Naive thymus-derived CD4-positive, alpha-beta T cell (primary cell): Measurements from ENCODE around the gene CORO2A. TPM values are rescaled to one million over a fixed set of nuclear protein-coding genes. Genes with fewer than 3 reads are reported as not detected.

Experiments
- ATAC-seq: fragments of 150-1000 bp; cut with Tn5 transposase; 2 replicates; pipeline ENCODE4 v1.10.0; 2021; ENCODE audit warnings: mild to moderate bottlenecking, moderate library complexity
- CTCF ChIA-PET: fragments of 350-600 bp; sonication (Branson Sonifier 250); formaldehyde crosslinking; loops from one replicate; lab custom pipeline; 2021; ENCODE audit warnings: antibody characterized with exemption; lab: Charles Lee
- POLR2A ChIA-PET: fragments of 350-600 bp; sonication (Branson Sonifier 250); formaldehyde crosslinking; loops from one replicate; lab custom pipeline; 2021; ENCODE audit warnings: antibody characterized with exemption, inconsistent platforms; lab: Charles Lee
- DNase-seq, 9 donors: peaks; one replicate each; pipeline versions ENCODE4 v3.0.0 to v3.0.0-alpha.2; 2020 to 2022; ENCODE audit warnings: mixed read lengths in 1 of 9
- H3K27ac ChIP-seq: one replicate; pipeline ENCODE4 v1.7.0; 2013; ENCODE audit warnings: mild to moderate bottlenecking, low read depth, low read length, moderate library complexity
- H3K27me3 ChIP-seq, 2 donors: one replicate each; pipeline ENCODE4 v1.7.0; 2013; ENCODE audit warnings: low read length in 2 of 2, mild to moderate bottlenecking in 2 of 2, moderate library complexity in 2 of 2; ENCODE audit not compliant: control insufficient read depth in 2 of 2, insufficient read depth in 2 of 2
- H3K36me3 ChIP-seq, 3 experiments: 1 replicate in 2 of 3; 2 replicates in 1 of 3; pipeline ENCODE4 v1.7.0; 2013; ENCODE audit warnings: low read length in 3 of 3, mild to moderate bottlenecking in 3 of 3, moderate library complexity in 1 of 3; ENCODE audit not compliant: insufficient read depth in 3 of 3, control insufficient read depth in 2 of 3
- H3K4me1 ChIP-seq, 2 donors: one replicate each; pipeline ENCODE4 v1.7.0; 2013; ENCODE audit warnings: low read length in 2 of 2, mild to moderate bottlenecking in 2 of 2, moderate library complexity in 1 of 2; ENCODE audit not compliant: control insufficient read depth in 2 of 2, insufficient read depth in 2 of 2
- H3K4me3 ChIP-seq: 2 replicates; pipeline ENCODE4 v1.7.0; 2013; ENCODE audit warnings: mild to moderate bottlenecking, low read length
- H3K9me3 ChIP-seq, 3 experiments: 1 replicate in 2 of 3; 2 replicates in 1 of 3; pipeline ENCODE4 v1.7.0; 2013; ENCODE audit warnings: low read length in 3 of 3; ENCODE audit not compliant: control insufficient read depth in 2 of 3
- H3K27ac Mint-ChIP-seq, 9 donors: one replicate each; pipeline ENCODE4 v1.8.0; 2020 to 2022; ENCODE audit warnings: mixed read lengths in 9 of 9, mild to moderate bottlenecking in 8 of 9, moderate library complexity in 5 of 9, inconsistent platforms in 2 of 9
- H3K27me3 Mint-ChIP-seq, 5 donors: one replicate each; pipeline ENCODE4 v1.8.0; 2021 to 2022; ENCODE audit warnings: mixed read lengths in 5 of 5, mild to moderate bottlenecking in 1 of 5
- H3K36me3 Mint-ChIP-seq, 5 donors: one replicate each; pipeline ENCODE4 v1.8.0; 2020 to 2022; ENCODE audit warnings: mixed read lengths in 5 of 5, mild to moderate bottlenecking in 3 of 5, inconsistent platforms in 1 of 5
- H3K4me1 Mint-ChIP-seq, 7 donors: one replicate each; pipeline ENCODE4 v1.8.0; 2020 to 2022; ENCODE audit warnings: mixed read lengths in 7 of 7, mild to moderate bottlenecking in 3 of 7, inconsistent platforms in 1 of 7
- H3K4me3 Mint-ChIP-seq, 10 donors: one replicate each; pipeline ENCODE4 v1.8.0; 2020 to 2022; ENCODE audit warnings: mild to moderate bottlenecking in 10 of 10, mixed read lengths in 10 of 10, moderate library complexity in 6 of 10, inconsistent platforms in 2 of 10
- H3K9me3 Mint-ChIP-seq, 11 donors: one replicate each; pipeline ENCODE4 v1.8.0; 2020 to 2022; ENCODE audit warnings: mixed read lengths in 11 of 11, mild to moderate bottlenecking in 4 of 11, inconsistent platforms in 1 of 11, moderate library complexity in 1 of 11
- intact Hi-C, 2 donors: fragments of 100-400 bp; cut with micrococcal nuclease; formaldehyde crosslinking; loops; one replicate each; pipeline ENCODE4 v1.15.1; 2023
- polyA plus RNA-seq, 2 donors: library from polyadenylated mRNA; unstranded; fragments of 300-500 nt; fragmentation: Illumina TruSeq; gene quantifications; one replicate each; pipeline ENCODE4 v1.2.3, GENCODE V29; 2021
- total RNA-seq, 6 experiments: library from RNA in 5 of 6; stranded (reverse) in 5 of 6; gene quantifications; 1 replicate in 5 of 6; 2 replicates in 1 of 6; pipeline ENCODE4 v1.2.3 and lab custom pipeline; 2021 to 2026

Gene CORO2A
- total and polyA plus RNA-seq, 7 experiments from 2014 or later: 3.0 to 9.7 (median 7.7) TPM

- H3K9me3 ChIP-seq: no peaks in the 10 kb centered on the region
- H3K27me3 ChIP-seq: no peaks in the 10 kb centered on the region
- Mint-ChIP-seq H3K4me1 (peaks cover 0 to 6% (median 0%) of the 10 kb centered on the region in 7 donors), H3K27ac (no peak overlapping the region), H3K36me3 (peaks cover 3 to 58% (median 4%) of the 10 kb centered on the region in 5 donors), H3K4me3 (no peak overlapping the region), H3K9me3 (peaks cover 0 to 4% (median 0%) of the 10 kb centered on the region in 11 donors), H3K27me3 (no peaks in the 10 kb centered on the region)
- no peaks in the 10 kb centered on the region for H3K4me1 ChIP-seq
- H3K36me3 ChIP-seq: peaks cover 0 to 32% (median 0%) of the 10 kb centered on the region in 3 experiments
- intact Hi-C loops: loop anchor here in 1 of 2 donors (1.0 kb wide), 1 partner anchor 142 kb away; no protein-coding TSS in a partner anchor
- DNase-seq: no peak
- no peak overlapping the region for H3K27ac ChIP-seq
- POLR2A ChIA-PET: no interaction called here
- ATAC-seq: no peak
- no peak overlapping the region for H3K4me3 ChIP-seq
- CTCF ChIA-PET: interaction anchor here (1.3 kb wide), 1 partner anchor 143 kb away, joined by 3 read pairs; no protein-coding TSS in a partner anchor
These were observed 24.0 kb upstream of the CORO2A start for GRCh38 chr9:98216391-98216790.

GRCh38 chr9:98215821-98216220, 23.4 kb upstream of the CORO2A start:
- Mint-ChIP-seq H3K27me3 (no peaks in the 10 kb centered on the region), H3K4me1 (peaks cover 0 to 6% (median 0%) of the 10 kb centered on the region in 7 donors), H3K36me3 (peaks cover 3 to 57% (median 4%) of the 10 kb centered on the region in 5 donors), H3K4me3 (no peak overlapping the region), H3K9me3 (peaks cover 0 to 4% (median 0%) of the 10 kb centered on the region in 11 donors), H3K27ac (no peak overlapping the region)
- intact Hi-C loops: loop anchor here in 1 of 2 donors (1.0 kb wide), 1 partner anchor 142 kb away; no protein-coding TSS in a partner anchor
- H3K27ac ChIP-seq: no peak overlapping the region
- CTCF ChIA-PET: interaction anchor here (0.8 kb wide), 1 partner anchor 145 kb away, joined by 3 read pairs; no protein-coding TSS in a partner anchor
- no peaks in the 10 kb centered on the region for H3K27me3 ChIP-seq
- H3K4me1 ChIP-seq: no peaks in the 10 kb centered on the region
- ATAC-seq (no peak), DNase-seq (peak in 3 of 9 donors; percentile 11 to 18 (median 12))
- no peaks in the 10 kb centered on the region for H3K9me3 ChIP-seq
- POLR2A ChIA-PET: no interaction called here
- no peak overlapping the region for H3K4me3 ChIP-seq
- H3K36me3 ChIP-seq: peaks cover 0 to 31% (median 0%) of the 10 kb centered on the region in 3 experiments

GRCh38 chr9:98215271-98215670, 22.8 kb upstream of the CORO2A start:
- no peaks in the 10 kb centered on the region for H3K27me3 Mint-ChIP-seq
- Histone ChIP-seq H3K4me1 (no peaks in the 10 kb centered on the region), H3K27me3 (no peaks in the 10 kb centered on the region), H3K4me3 (no peak overlapping the region), H3K9me3 (no peaks in the 10 kb centered on the region), H3K36me3 (peaks cover 0 to 28% (median 0%) of the 10 kb centered on the region in 3 experiments), H3K27ac (no peak overlapping the region)
- ChIA-PET POLR2A (interaction anchor here (1.1 kb wide), 1 partner anchor 23 kb away, joined by 3 read pairs; no protein-coding TSS in a partner anchor), CTCF (interaction anchor here (0.8 kb wide), 1 partner anchor 145 kb away, joined by 3 read pairs; no protein-coding TSS in a partner anchor)
- H3K27ac Mint-ChIP-seq: peak overlapping the region in 1 of 9 donors; percentile 41
- ATAC-seq (no peak), DNase-seq (no peak)
- H3K4me3 Mint-ChIP-seq: no peak overlapping the region
- H3K36me3 Mint-ChIP-seq: peaks cover 3 to 54% (median 4%) of the 10 kb centered on the region in 5 donors
- H3K4me1 Mint-ChIP-seq: peaks cover 0 to 6% (median 0%) of the 10 kb centered on the region in 7 donors
- peaks cover 0 to 4% (median 0%) of the 10 kb centered on the region in 11 donors for H3K9me3 Mint-ChIP-seq
- intact Hi-C loops: no loop called here

- Histone ChIP-seq H3K9me3 (no peaks in the 10 kb centered on the region), H3K27me3 (no peaks in the 10 kb centered on the region), H3K4me3 (no peak overlapping the region), H3K4me1 (no peaks in the 10 kb centered on the region), H3K36me3 (peaks cover 0 to 23% (median 0%) of the 10 kb centered on the region in 3 experiments), H3K27ac (no peak overlapping the region)
- peaks cover 3 to 51% (median 4%) of the 10 kb centered on the region in 5 donors for H3K36me3 Mint-ChIP-seq
- ChIA-PET POLR2A (interaction anchor here (1.1 kb wide), 1 partner anchor 23 kb away, joined by 3 read pairs; no protein-coding TSS in a partner anchor), CTCF (interaction anchor here (0.8 kb wide), 1 partner anchor 144 kb away, joined by 3 read pairs; no protein-coding TSS in a partner anchor)
- intact Hi-C loops: no loop called here
- H3K4me1 Mint-ChIP-seq: peaks cover 0 to 6% (median 0%) of the 10 kb centered on the region in 7 donors
- peaks cover 0 to 4% (median 0%) of the 10 kb centered on the region in 11 donors for H3K9me3 Mint-ChIP-seq
- peak overlapping the region in 1 of 9 donors; percentile 41 for H3K27ac Mint-ChIP-seq
- H3K27me3 Mint-ChIP-seq: no peaks in the 10 kb centered on the region
- DNase-seq: no peak
- no peak for ATAC-seq
- no peak overlapping the region for H3K4me3 Mint-ChIP-seq
These were observed 22.4 kb upstream of the CORO2A start for GRCh38 chr9:98214811-98215210.

- Mint-ChIP-seq H3K27ac (peak overlapping the region in 1 of 9 donors; percentile 52), H3K27me3 (no peaks in the 10 kb centered on the region), H3K4me1 (peaks cover 0 to 6% (median 0%) of the 10 kb centered on the region in 7 donors), H3K4me3 (no peak overlapping the region), H3K9me3 (peaks cover 0 to 4% (median 0%) of the 10 kb centered on the region in 11 donors), H3K36me3 (peaks cover 0 to 43% (median 4%) of the 10 kb centered on the region in 5 donors)
- Histone ChIP-seq H3K27me3 (no peaks in the 10 kb centered on the region), H3K27ac (no peak overlapping the region), H3K36me3 (peaks cover 0 to 19% (median 0%) of the 10 kb centered on the region in 3 experiments), H3K4me1 (no peaks in the 10 kb centered on the region), H3K4me3 (no peak overlapping the region), H3K9me3 (no peaks in the 10 kb centered on the region)
- CTCF ChIA-PET: no interaction called here
- POLR2A ChIA-PET: interaction anchor here (1.3 kb wide), 1 partner anchor 45 kb away, joined by 4 read pairs; no protein-coding TSS in a partner anchor
- no peak for ATAC-seq
- intact Hi-C loops: no loop called here
- DNase-seq: no peak
These were observed 18.8 kb upstream of the CORO2A start for GRCh38 chr9:98211260-98211659.

- Mint-ChIP-seq H3K27me3 (no peaks in the 10 kb centered on the region), H3K4me3 (no peak overlapping the region), H3K36me3 (peaks cover 0 to 37% (median 4%) of the 10 kb centered on the region in 5 donors), H3K27ac (no peak overlapping the region), H3K9me3 (peaks cover 0 to 4% (median 0%) of the 10 kb centered on the region in 11 donors), H3K4me1 (peaks cover 3 to 7% (median 6%) of the 10 kb centered on the region in 7 donors)
- ATAC-seq (no peak), DNase-seq (no peak)
- Histone ChIP-seq H3K4me3 (no peak overlapping the region), H3K27ac (no peak overlapping the region), H3K9me3 (no peaks in the 10 kb centered on the region), H3K36me3 (peaks cover 0 to 19% (median 0%) of the 10 kb centered on the region in 3 experiments), H3K27me3 (no peaks in the 10 kb centered on the region), H3K4me1 (no peaks in the 10 kb centered on the region)
- ChIA-PET CTCF (no interaction called here), POLR2A (interaction anchor here (1.3 kb wide), 1 partner anchor 46 kb away, joined by 4 read pairs; no protein-coding TSS in a partner anchor)
- intact Hi-C loops: no loop called here
These were observed 18.0 kb upstream of the CORO2A start for GRCh38 chr9:98210435-98210834.
